RWPE1 (cell line): ENCODE results near the gene CCDC91.

Experiments used
- CTCF ChIA-PET: fragments of 350-600 bp; sonication (Branson Sonifier 250); formaldehyde crosslinking; extraction: SDS; loops from one replicate; lab custom pipeline; 2021; lab: Yijun Ruan, JAX
- POLR2A ChIA-PET: fragments of 400-600 bp; formaldehyde crosslinking; extraction: SDS; loops from one replicate; lab custom pipeline; 2020; ENCODE audit warnings: antibody characterized with exemption; ENCODE audit not compliant: low non-redundant PET; lab: Yijun Ruan, JAX
- DNase-seq: peaks from one replicate; pipeline ENCODE4 v3.0.0; 2012; ENCODE audit warnings: low spot score
- H3K27ac ChIP-seq: fragments of 450-650 bp; 2 replicates; pipeline ENCODE4 v1.5.1; 2017
- TF ChIP-seq, protein P1 (sequence below): fragments of 450-650 bp; conservative IDR thresholded peaks from 2 replicates; pipeline ENCODE4 v1.5.1; 2017; ENCODE audit warnings: low read depth, mild to moderate bottlenecking

CCDC91 gene

GRCh38 chr12:28583701-28584261 is 393.5 kb downstream of the CCDC91 start:
- H3K27ac ChIP-seq, result no peak overlapping the region
- no peak for DNase-seq
- ChIA-PET POLR2A (no interaction called here), CTCF (interaction anchor here (0.6 to 0.7 kb wide), 2 partner anchors 617 to 661 kb away, joined by 3 read pairs; no protein-coding TSS in a partner anchor)
- TF ChIP-seq, protein P1, sequence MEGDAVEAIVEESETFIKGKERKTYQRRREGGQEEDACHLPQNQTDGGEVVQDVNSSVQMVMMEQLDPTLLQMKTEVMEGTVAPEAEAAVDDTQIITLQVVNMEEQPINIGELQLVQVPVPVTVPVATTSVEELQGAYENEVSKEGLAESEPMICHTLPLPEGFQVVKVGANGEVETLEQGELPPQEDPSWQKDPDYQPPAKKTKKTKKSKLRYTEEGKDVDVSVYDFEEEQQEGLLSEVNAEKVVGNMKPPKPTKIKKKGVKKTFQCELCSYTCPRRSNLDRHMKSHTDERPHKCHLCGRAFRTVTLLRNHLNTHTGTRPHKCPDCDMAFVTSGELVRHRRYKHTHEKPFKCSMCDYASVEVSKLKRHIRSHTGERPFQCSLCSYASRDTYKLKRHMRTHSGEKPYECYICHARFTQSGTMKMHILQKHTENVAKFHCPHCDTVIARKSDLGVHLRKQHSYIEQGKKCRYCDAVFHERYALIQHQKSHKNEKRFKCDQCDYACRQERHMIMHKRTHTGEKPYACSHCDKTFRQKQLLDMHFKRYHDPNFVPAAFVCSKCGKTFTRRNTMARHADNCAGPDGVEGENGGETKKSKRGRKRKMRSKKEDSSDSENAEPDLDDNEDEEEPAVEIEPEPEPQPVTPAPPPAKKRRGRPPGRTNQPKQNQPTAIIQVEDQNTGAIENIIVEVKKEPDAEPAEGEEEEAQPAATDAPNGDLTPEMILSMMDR, result no peak

- CTCF ChIA-PET, result no interaction called here
- POLR2A ChIA-PET, result no interaction called here
- no peak for DNase-seq
- no peak overlapping the region for H3K27ac ChIP-seq
- TF ChIP-seq, protein P1, result no peak
Measured at GRCh38 chr12:28585146-28585545, 394.9 kb downstream of the CCDC91 start.

GRCh38 chr12:28586481-28586880 is 396.2 kb downstream of the CCDC91 start:
- DNase-seq, result no peak
- TF ChIP-seq, protein P1, result no peak
- no peak overlapping the region for H3K27ac ChIP-seq
- ChIA-PET POLR2A (no interaction called here), CTCF (interaction anchor here (0.6 kb wide), 2 partner anchors 400 to 678 kb away, joined by 3 read pairs; no protein-coding TSS in a partner anchor)

DNA sequence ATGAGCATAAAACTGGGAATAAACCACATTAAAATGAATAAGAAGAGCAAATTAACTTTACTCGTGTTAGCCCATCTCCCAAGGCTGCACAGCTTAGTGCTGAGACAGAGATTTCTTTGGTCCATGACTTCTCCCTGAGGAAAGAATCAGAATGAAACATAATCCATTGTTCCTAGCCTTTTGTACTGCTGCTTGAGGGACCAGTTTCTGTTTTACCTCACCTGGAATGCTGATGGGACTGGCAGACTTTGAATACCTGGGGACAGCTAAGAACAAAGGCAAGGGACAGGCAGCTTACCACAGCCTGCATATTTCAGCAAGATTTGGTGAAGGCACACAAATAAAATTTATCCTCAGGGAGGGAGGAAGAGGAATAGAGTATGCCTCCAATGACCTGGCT is 401.6 kb downstream of the CCDC91 start:
- no peak overlapping the region for H3K27ac ChIP-seq
- CTCF ChIA-PET, result interaction anchor here (0.6 kb wide), 1 partner anchor 20 kb away, joined by 4 read pairs; no protein-coding TSS in a partner anchor
- TF ChIP-seq, protein P1, result no peak
- DNase-seq, result no peak
- POLR2A ChIA-PET, result no interaction called here
